ENCODE measurements around the gene SLC27A4. TPM values are rescaled to one million over a fixed set of nuclear protein-coding genes. Genes with fewer than 3 reads are reported as not detected.
A peak's percentile ranks its signal among the peaks of the same experiment; 100 is the strongest.
"Not testable (repeated sequence)": the region's sequence is repeated elsewhere in the genome, so short reads cannot be mapped to it uniquely, and the experiment has no call there.

SLC27A4 gene
- total RNA-seq, 2 experiments from 2014 or later, result 19.0 to 21.7 TPM

- POLR2A ChIA-PET, result no interaction called here
- Mint-ChIP-seq H3K4me1 (ENCODE audit: low read depth) (no peaks in the 10 kb centered on the region), H3K36me3 (ENCODE audit: low read depth) (peaks cover 8% of the 10 kb centered on the region), H3K27me3 (ENCODE audit: low read depth) (no peaks in the 10 kb centered on the region), H3K9me3 (ENCODE audit: insufficient read depth) (no peaks in the 10 kb centered on the region), H3K27ac (no peak overlapping the region), H3K4me3 (no peak overlapping the region)
- DNase-seq (no peak), ATAC-seq (no peak)
- CTCF ChIA-PET, result interaction anchor here (0.9 kb wide), 1 partner anchor 36 kb away, joined by 4 read pairs; no protein-coding TSS in a partner anchor
Observed at GRCh38 chr9:128333451-128333869, 6.9 kb upstream of the SLC27A4 start.

GRCh38 chr9:128335161-128335560 lies 5.2 kb upstream of the SLC27A4 start:
- POLR2A ChIA-PET, result interaction anchor here (0.6 to 1.3 kb wide), 2 partner anchors 36 to 147 kb away, joined by 4 to 5 read pairs; partner anchors contain the start of gene URM1
- Mint-ChIP-seq H3K9me3 (ENCODE audit: insufficient read depth) (no peaks in the 10 kb centered on the region), H3K36me3 (ENCODE audit: low read depth) (peaks cover 5% of the 10 kb centered on the region), H3K4me1 (ENCODE audit: low read depth) (peaks cover 5% of the 10 kb centered on the region), H3K27me3 (ENCODE audit: low read depth) (no peaks in the 10 kb centered on the region), H3K27ac (no peak overlapping the region), H3K4me3 (no peak overlapping the region)
- DNase-seq (no peak), ATAC-seq (no peak)
- CTCF ChIA-PET, result interaction anchor here (1.1 to 2.6 kb wide), 3 partner anchors 13 to 85 kb away, joined by 3 to 9 read pairs (median 3); partner anchors contain the start of gene CERCAM

- Mint-ChIP-seq H3K36me3 (ENCODE audit: low read depth) (peaks cover 5% of the 10 kb centered on the region), H3K27me3 (ENCODE audit: low read depth) (no peaks in the 10 kb centered on the region), H3K9me3 (ENCODE audit: insufficient read depth) (no peaks in the 10 kb centered on the region), H3K4me3 (no peak overlapping the region), H3K27ac (no peak overlapping the region), H3K4me1 (ENCODE audit: low read depth) (peaks cover 5% of the 10 kb centered on the region)
- no peak for DNase-seq
- CTCF ChIA-PET, result interaction anchor here (1.1 to 2.6 kb wide), 3 partner anchors 14 to 84 kb away, joined by 3 to 9 read pairs (median 3); partner anchors contain the start of gene CERCAM
- no peak for ATAC-seq
- POLR2A ChIA-PET, result interaction anchor here (0.6 to 1.3 kb wide), 3 partner anchors 35 to 348 kb away, joined by 3 to 5 read pairs (median 4); partner anchors contain the start of gene URM1
Observed at GRCh38 chr9:128335914-128336313, 4.4 kb upstream of the SLC27A4 start.

GRCh38 chr9:128337936-128338335 lies 2.4 kb upstream of the SLC27A4 start:
- H3K27ac Mint-ChIP-seq, result no peak overlapping the region
- ChIA-PET CTCF (interaction anchor here (1.5 kb wide), 1 partner anchor 43 kb away, joined by 5 read pairs; no protein-coding TSS in a partner anchor), POLR2A (interaction anchor here (1.0 kb wide), 1 partner anchor 62 kb away, joined by 3 read pairs; the partner anchor contains the start of genes GOLGA2 and SWI5)
- H3K4me1 Mint-ChIP-seq (ENCODE audit: low read depth), result peaks cover 11% of the 10 kb centered on the region
- no peak overlapping the region for H3K4me3 Mint-ChIP-seq
- ATAC-seq, result no peak
- DNase-seq, result no peak
- H3K27me3 Mint-ChIP-seq (ENCODE audit: low read depth), result no peaks in the 10 kb centered on the region
- H3K9me3 Mint-ChIP-seq (ENCODE audit: insufficient read depth), result no peaks in the 10 kb centered on the region
- H3K36me3 Mint-ChIP-seq (ENCODE audit: low read depth), result peaks cover 4% of the 10 kb centered on the region

GRCh38 chr9:128338852-128339614 lies 1.3 kb upstream of the SLC27A4 start:
- not testable (repeated sequence) for H3K27ac Mint-ChIP-seq; ATAC-seq; H3K36me3 Mint-ChIP-seq (ENCODE audit: low read depth); H3K9me3 Mint-ChIP-seq (ENCODE audit: insufficient read depth); DNase-seq; H3K27me3 Mint-ChIP-seq (ENCODE audit: low read depth)
- ChIA-PET CTCF (interaction anchor here (0.5 to 1.5 kb wide), 4 partner anchors 44 to 62 kb away, joined by 3 to 5 read pairs (median 3); no protein-coding TSS in a partner anchor), POLR2A (interaction anchor here (0.6 to 1.2 kb wide), 2 partner anchors 18 to 147 kb away, joined by 3 to 5 read pairs; no protein-coding TSS in a partner anchor)
- Mint-ChIP-seq H3K4me3 (peak overlapping the region; percentile 95), H3K4me1 (ENCODE audit: low read depth) (peaks cover 11% of the 10 kb centered on the region)

- Mint-ChIP-seq H3K4me1 (ENCODE audit: low read depth) (peaks cover 11% of the 10 kb centered on the region), H3K9me3 (ENCODE audit: insufficient read depth) (no peaks in the 10 kb centered on the region), H3K4me3 (peak overlapping the region; percentile 95), H3K27me3 (ENCODE audit: low read depth) (no peaks in the 10 kb centered on the region), H3K27ac (peak overlapping the region; percentile 92), H3K36me3 (ENCODE audit: low read depth) (peaks cover 5% of the 10 kb centered on the region)
- ChIA-PET POLR2A (interaction anchor here (0.6 to 1.1 kb wide), 5 partner anchors 19 to 66 kb away, joined by 3 to 4 read pairs (median 4); partner anchors contain the start of genes GOLGA2, SWI5, TRUB2 and URM1), CTCF (interaction anchor here (0.7 to 2.1 kb wide), 28 partner anchors 9 to 185 kb away, joined by 3 to 17 read pairs (median 4); partner anchors contain the start of genes CIZ1, GOLGA2, SWI5 and URM1)
- peak; percentile 63 for ATAC-seq
- DNase-seq, result no peak
Observed at GRCh38 chr9:128340691-128341434, 536 bp downstream of the SLC27A4 start.

- no peaks in the 10 kb centered on the region for H3K27me3 Mint-ChIP-seq (ENCODE audit: low read depth)
- H3K4me1 Mint-ChIP-seq (ENCODE audit: low read depth), result peaks cover 11% of the 10 kb centered on the region
- peak overlapping the region; percentile 92 for H3K27ac Mint-ChIP-seq
- peak overlapping the region; percentile 95 for H3K4me3 Mint-ChIP-seq
- DNase-seq (peak; percentile 87), ATAC-seq (peak; percentile 70)
- H3K36me3 Mint-ChIP-seq (ENCODE audit: low read depth), result peaks cover 5% of the 10 kb centered on the region
- CTCF ChIA-PET, result interaction anchor here (0.6 to 2.1 kb wide), 28 partner anchors 8 to 185 kb away, joined by 3 to 17 read pairs (median 4); partner anchors contain the start of genes CIZ1, GOLGA2, SWI5 and URM1
- H3K9me3 Mint-ChIP-seq (ENCODE audit: insufficient read depth), result no peaks in the 10 kb centered on the region
- POLR2A ChIA-PET, result interaction anchor here (0.6 to 1.1 kb wide), 5 partner anchors 19 to 67 kb away, joined by 3 to 4 read pairs (median 4); partner anchors contain the start of genes GOLGA2, SWI5, TRUB2 and URM1
Observed at GRCh38 chr9:128341435-128341849, 1.1 kb downstream of the SLC27A4 start.

- H3K27me3 Mint-ChIP-seq (ENCODE audit: low read depth), result no peaks in the 10 kb centered on the region
- no peaks in the 10 kb centered on the region for H3K9me3 Mint-ChIP-seq (ENCODE audit: insufficient read depth)
- DNase-seq (no peak), ATAC-seq (no peak)
- ChIA-PET CTCF (no interaction called here), POLR2A (no interaction called here)
- peaks cover 11% of the 10 kb centered on the region for H3K4me1 Mint-ChIP-seq (ENCODE audit: low read depth)
- H3K36me3 Mint-ChIP-seq (ENCODE audit: low read depth), result peaks cover 7% of the 10 kb centered on the region
- H3K4me3 Mint-ChIP-seq, result no peak overlapping the region
- no peak overlapping the region for H3K27ac Mint-ChIP-seq
Observed at GRCh38 chr9:128342971-128343680, 2.8 kb downstream of the SLC27A4 start.

- Mint-ChIP-seq H3K36me3 (ENCODE audit: low read depth) (peaks cover 7% of the 10 kb centered on the region), H3K4me1 (ENCODE audit: low read depth) (peaks cover 11% of the 10 kb centered on the region), H3K9me3 (ENCODE audit: insufficient read depth) (no peaks in the 10 kb centered on the region), H3K4me3 (no peak overlapping the region), H3K27ac (no peak overlapping the region), H3K27me3 (ENCODE audit: low read depth) (no peaks in the 10 kb centered on the region)
- no peak for ATAC-seq
- CTCF ChIA-PET, result no interaction called here
- no peak for DNase-seq
- POLR2A ChIA-PET, result no interaction called here
Observed at GRCh38 chr9:128343855-128344254, 3.5 kb downstream of the SLC27A4 start.

- H3K4me1 Mint-ChIP-seq (ENCODE audit: low read depth), result peaks cover 6% of the 10 kb centered on the region
- H3K9me3 Mint-ChIP-seq (ENCODE audit: insufficient read depth), result no peaks in the 10 kb centered on the region
- no peak overlapping the region for H3K4me3 Mint-ChIP-seq
- no peak overlapping the region for H3K27ac Mint-ChIP-seq
- ChIA-PET CTCF (interaction anchor here (1.3 kb wide), 2 partner anchors 17 to 50 kb away, joined by 3 to 5 read pairs; no protein-coding TSS in a partner anchor), POLR2A (no interaction called here)
- H3K36me3 Mint-ChIP-seq (ENCODE audit: low read depth), result peaks cover 9% of the 10 kb centered on the region
- no peak for DNase-seq
- no peak for ATAC-seq
- H3K27me3 Mint-ChIP-seq (ENCODE audit: low read depth), result no peaks in the 10 kb centered on the region
Observed at GRCh38 chr9:128344931-128345605, 4.7 kb downstream of the SLC27A4 start.

All from activated CD8-positive, alpha-beta T cell treated with anti-CD3 and anti-CD28 coated beads, Interleukin-2, amount 10 ng/mL, durations not matched to agents 7 days and 5 days (primary cell).